ENCODE results near the gene API5.
A peak's percentile ranks its signal among the peaks of the same experiment; 100 is the strongest.

Gene API5

DNA sequence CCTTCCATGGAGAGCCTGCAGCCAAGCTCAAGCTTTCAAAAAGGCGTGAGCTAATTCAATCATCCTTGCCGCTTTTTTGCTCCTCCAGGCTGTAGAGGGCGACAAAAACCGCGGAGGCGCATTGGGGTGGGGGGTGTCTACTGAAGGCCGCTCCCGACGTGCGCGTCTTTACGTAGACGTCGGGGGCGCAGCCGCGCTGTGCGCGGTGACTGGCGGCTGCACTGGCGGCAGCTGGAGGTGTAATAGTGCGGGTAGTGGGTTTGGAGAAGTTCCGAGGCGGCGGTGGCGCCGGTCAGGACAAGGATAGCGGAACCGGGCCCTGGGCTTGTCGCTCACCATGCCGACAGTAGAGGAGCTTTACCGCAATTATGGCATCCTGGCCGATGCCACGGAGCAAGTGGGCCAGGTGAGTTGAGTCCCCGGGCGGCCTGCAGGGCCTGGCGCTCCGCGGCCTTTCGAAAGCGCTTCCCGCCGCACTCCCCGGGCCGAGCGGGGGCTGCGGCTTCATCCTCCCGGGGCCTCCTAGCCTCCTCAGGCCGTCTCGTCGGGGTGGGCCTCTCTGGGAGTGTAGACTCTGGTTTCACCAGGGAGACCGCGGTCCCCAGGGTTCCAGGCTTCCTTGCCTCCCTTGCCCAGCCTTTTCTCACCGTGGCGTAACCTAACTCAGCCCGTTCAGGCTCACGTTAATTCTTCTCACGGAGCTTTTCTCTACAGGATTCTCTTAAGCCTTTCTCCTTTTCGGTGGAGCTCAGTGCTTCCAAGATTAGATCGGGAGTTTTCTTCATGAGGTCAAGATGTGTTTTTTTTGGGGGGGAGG lies at the start of gene API5:
Gene API5, plus strand, starts transcription at position 206 of the 817 bp plus-strand sequence. Its CDS starts 132 bp downstream, at position 338.
- DNase-seq (ENCODE audit: low read depth), result peak; percentile 85
- peak within 1 kb of the TSS; percentile 92 for H3K4me3 ChIP-seq (ENCODE audit: low read depth, low read length)
- in situ Hi-C loops (cut with HindIII; ENCODE audit: low sequenced_read_pairs), result no loop called here
- TF ChIP-seq, protein P1, sequence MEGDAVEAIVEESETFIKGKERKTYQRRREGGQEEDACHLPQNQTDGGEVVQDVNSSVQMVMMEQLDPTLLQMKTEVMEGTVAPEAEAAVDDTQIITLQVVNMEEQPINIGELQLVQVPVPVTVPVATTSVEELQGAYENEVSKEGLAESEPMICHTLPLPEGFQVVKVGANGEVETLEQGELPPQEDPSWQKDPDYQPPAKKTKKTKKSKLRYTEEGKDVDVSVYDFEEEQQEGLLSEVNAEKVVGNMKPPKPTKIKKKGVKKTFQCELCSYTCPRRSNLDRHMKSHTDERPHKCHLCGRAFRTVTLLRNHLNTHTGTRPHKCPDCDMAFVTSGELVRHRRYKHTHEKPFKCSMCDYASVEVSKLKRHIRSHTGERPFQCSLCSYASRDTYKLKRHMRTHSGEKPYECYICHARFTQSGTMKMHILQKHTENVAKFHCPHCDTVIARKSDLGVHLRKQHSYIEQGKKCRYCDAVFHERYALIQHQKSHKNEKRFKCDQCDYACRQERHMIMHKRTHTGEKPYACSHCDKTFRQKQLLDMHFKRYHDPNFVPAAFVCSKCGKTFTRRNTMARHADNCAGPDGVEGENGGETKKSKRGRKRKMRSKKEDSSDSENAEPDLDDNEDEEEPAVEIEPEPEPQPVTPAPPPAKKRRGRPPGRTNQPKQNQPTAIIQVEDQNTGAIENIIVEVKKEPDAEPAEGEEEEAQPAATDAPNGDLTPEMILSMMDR (IDR thresholded peaks at IDR 0.05; ENCODE audit: low read depth, low read length, missing control alignments), result peak; percentile 84

DNA sequence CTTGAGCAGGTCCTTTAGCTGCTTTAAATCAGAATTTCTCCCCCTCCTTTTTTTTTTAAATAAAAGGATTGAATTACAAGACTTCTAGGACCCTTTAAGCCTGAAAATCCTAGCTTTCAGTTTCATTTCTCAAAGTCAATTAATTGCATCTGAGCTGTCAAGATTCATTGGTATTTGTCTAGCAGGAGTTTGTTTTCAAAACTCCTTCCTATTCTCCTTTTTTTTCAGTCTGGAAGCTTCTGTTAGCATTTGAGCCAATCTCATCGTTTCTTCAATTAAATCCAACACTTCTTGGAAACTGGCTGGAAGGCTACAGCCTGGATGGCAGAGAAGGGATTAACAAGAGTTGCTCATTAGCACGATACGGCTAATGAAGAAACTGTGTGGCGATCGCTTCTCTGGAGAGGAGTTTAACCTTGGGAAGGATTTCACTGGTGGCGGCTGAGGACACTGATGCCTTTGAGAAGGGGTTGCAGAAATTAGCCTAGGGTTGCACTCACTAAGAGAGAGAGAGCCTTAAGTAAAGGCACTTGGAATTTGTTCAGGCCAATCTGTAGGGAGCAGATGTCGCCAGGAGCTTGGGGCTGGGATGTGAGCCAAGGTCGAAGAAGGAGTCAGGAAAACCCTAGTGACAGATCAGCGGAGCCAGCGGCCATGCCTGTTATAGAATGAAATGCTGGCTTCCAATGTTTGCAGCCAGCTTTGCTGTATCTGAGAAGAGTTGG lies 43.8 kb upstream of the API5 start:
- no peak for DNase-seq (ENCODE audit: low read depth)
- no peak overlapping the region for H3K4me3 ChIP-seq (ENCODE audit: low read depth, low read length)
- TF ChIP-seq, protein P1 (IDR thresholded peaks at IDR 0.05; ENCODE audit: low read depth, low read length, missing control alignments), result no peak
- in situ Hi-C loops (cut with HindIII; ENCODE audit: low sequenced_read_pairs), result no loop called here

DNA sequence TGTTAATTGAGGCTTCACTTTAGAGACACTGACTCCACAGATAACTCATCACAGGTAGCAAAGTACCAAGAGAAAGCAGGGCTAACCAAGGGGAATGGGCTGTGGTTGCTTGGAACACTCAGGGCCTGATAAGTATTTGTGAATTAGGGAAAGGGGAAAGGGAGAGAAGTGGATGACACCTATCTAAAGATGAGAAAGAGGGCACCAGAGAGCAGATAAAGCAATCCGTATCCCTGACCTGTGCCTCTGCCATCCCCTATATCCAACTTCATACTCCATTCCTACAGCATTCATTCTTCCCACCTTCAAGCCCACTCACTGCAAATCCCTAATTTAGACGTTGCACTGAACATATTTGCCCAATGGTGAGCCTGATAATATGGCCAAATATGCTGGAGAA lies 43.0 kb upstream of the API5 start:
- DNase-seq (ENCODE audit: low read depth), result no peak
- in situ Hi-C loops (cut with HindIII; ENCODE audit: low sequenced_read_pairs), result no loop called here
- TF ChIP-seq, protein P1 (IDR thresholded peaks at IDR 0.05; ENCODE audit: low read depth, low read length, missing control alignments), result no peak
- no peak overlapping the region for H3K4me3 ChIP-seq (ENCODE audit: low read depth, low read length)

DNA sequence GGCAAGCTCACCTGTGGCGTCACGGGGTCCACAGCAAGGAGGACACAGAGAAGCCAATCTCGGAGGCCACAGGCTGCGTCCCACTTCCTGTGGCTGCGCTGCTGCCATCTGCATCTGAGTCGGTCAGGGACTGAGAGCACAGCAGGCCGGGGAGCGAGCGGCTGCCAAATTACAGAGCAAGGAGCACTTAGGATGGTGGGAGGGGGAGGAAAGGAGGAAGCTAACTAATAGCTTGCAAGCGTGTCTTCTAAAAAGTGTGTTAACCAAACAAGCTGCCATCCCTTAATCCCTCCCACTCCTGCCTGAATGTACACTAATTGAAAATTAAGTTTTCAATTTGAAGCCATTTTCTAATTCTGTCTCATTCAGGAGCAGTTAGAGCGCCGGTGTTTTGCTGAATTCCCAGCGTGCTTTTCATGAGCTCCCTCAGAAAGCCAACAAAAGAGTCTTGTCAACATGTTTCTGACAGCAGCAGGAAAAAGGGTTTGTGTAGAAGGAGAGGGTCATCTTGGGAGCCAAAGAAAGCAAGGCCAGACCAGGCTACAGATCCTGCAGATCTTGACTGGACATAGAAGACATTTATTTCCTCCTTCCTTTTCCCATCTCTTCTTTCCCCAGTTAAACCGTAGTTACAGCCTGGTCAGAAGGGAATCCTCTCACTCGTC lies 42.4 kb upstream of the API5 start:
- in situ Hi-C loops (cut with HindIII; ENCODE audit: low sequenced_read_pairs), result no loop called here
- TF ChIP-seq, protein P1 (IDR thresholded peaks at IDR 0.05; ENCODE audit: low read depth, low read length, missing control alignments), result no peak

DNA sequence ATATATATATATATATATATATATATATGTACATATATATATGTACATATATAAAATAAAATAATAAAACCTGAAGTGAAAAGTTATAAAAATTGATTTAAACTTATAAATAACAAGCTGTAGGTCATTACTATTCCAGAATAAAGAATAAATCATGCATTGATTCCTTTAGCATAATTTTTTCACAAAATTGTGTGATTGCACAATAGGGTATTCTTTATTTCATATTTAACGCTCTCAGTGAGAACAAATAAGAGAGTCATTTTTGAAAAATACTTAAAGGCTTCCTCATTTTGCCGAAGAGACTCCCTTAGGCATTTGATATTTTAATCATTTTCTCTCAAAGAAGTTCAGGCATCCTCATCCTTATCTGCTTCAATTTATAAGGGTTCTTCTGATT lies 41.3 kb upstream of the API5 start:
- TF ChIP-seq, protein P1 (IDR thresholded peaks at IDR 0.05; ENCODE audit: low read depth, low read length, missing control alignments), result no peak
- in situ Hi-C loops (cut with HindIII; ENCODE audit: low sequenced_read_pairs), result no loop called here
- DNase-seq (ENCODE audit: low read depth), result no peak
- no peak overlapping the region for H3K4me3 ChIP-seq (ENCODE audit: low read depth, low read length)

More for the DNA sequence above, 42.4 kb upstream of the API5 start:
- no peak overlapping the region for H3K4me3 ChIP-seq (ENCODE audit: low read depth, low read length)
- no peak for DNase-seq (ENCODE audit: low read depth)

DNA sequence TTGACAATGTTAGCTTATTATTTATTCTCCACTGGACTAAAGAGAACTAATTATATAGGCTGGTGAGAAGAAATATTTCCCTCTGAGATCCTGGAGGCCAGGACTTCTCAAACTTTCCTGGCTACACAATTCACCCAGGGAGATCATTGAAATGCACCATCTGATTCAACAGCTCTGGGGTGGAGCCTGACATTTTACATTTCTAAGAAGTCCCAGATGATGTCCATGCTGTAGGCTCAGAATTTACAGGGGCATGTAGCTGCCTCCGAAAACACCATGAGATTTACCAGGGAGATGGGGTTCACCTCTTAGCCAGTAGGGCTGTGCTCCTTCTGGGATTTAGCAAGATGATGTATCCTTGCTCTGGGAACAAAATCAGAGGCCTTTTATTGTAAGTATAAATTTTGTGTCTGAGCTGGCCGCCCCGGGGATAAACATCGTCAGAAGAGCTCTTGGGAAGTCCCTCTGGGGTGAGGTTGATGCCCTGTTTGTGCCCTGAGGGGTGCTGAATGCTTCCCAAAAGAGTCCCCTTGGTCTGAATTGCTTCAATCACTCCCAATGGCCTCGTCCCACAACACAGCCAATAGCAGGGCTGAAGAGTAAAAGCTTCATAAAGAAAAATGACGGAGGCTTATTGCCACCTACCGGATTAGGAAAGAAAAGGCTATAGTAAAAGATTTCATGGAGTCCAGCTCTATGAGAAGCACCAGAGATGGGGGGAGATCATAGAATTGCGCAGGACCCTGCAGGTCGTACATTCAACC lies 33.4 kb upstream of the API5 start:
- TF ChIP-seq, protein P1 (IDR thresholded peaks at IDR 0.05; ENCODE audit: low read depth, low read length, missing control alignments), result peak; percentile 44
- no peak for DNase-seq (ENCODE audit: low read depth)
- H3K4me3 ChIP-seq (ENCODE audit: low read depth, low read length), result no peak overlapping the region
- in situ Hi-C loops (cut with HindIII; ENCODE audit: low sequenced_read_pairs), result no loop called here
